Suppressor macrophage (primary cell): ENCODE measurements around the gene SLC66A2.
"Not testable (repeated sequence)": the region's sequence is repeated elsewhere in the genome, so short reads cannot be mapped to it uniquely, and the experiment has no call there.

ENCODE experiments used
- DNase-seq, 4 experiments: peaks; one replicate each; pipeline ENCODE4 v3.0.0-alpha.2; 2020 to 2022

The SLC66A2 gene

DNA sequence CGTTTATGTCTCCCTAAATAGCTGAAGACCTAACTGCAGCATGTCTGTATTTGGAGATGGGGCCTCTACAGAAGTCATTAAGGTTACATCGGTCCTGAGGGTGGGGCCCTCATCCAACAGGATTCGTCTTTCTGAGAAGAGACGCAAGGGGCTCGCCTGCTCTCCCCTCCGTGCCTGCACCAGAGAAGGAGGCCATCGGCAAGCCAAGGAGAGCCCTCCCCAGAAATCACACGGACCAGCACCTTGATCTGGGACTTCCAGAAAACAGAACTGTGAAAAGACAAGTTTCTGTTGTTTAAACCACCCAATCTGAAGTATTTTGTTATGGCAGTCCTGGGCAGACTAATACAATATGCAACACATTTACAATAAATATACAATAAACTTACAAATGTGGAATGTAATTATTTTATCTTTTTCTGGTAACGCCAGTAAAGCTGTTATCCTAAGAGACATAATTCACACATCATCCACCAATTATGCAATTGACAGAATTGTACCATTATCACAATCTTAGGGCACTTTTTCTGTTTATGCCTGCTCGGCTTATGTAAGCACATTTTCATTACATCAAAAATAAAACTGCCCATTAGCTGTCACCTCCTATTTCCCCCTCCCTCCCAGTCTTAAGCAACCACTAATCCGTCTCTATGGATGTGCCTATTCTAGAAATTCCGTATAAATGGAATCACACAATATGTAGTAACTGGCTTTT, 19.1 kb upstream of the SLC66A2 start:
- no peak for DNase-seq

GRCh38 chr18:79965119-79965902, 13.9 kb upstream of the SLC66A2 start:
- peak; percentile 50 to 77 (median 70) for DNase-seq

GRCh38 chr18:79964330-79965118, 13.1 kb upstream of the SLC66A2 start, which contains the start of gene HSBP1L1:
HSBP1L1 (plus strand) TSS chr18:79964643; CDS start chr18:79964736, 93 bp downstream.
- peak; percentile 60 to 87 (median 72) for DNase-seq

- DNase-seq = no peak
Measured at GRCh38 chr18:79963658-79964329, 12.3 kb upstream of the SLC66A2 start.

DNA sequence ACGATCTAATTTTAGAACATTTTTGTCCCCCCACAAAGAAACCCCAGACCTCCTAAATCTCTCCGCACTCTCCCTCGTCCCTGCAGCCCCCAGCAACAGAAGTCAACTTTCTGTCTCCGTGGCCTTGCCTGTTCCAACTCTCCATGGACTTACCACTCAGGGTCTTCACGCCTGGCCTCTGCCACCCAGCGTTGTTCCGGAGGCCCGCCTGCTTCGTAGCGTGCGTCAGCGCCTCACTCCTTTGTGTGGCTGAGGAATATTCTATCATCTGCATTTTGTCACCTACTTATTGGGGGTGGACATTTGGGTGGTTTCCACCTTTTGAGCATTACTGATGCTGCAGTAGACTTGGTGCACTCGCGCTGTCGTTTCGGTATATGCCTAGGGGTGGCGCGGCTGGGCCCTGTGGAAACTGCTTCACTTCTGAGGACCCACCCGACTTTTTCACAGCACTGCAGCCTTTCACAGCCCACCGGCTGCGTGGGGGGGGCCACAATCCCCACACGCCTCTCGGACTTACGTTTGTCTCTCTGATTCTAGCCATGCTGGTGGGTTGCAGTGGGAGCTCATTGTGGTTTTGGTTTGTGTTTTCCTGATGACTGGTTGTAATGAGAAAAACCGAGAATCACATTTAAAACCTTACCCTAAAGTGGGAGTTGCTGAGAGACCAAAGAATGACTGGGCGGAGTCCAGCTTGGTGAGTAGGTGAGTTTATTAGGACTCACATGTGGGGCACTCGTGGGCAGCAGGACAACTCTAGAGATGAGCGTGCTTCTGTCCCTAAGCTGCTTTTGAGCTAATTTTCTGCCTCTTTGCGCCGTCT, 11.6 kb upstream of the SLC66A2 start:
- no peak for DNase-seq

DNA sequence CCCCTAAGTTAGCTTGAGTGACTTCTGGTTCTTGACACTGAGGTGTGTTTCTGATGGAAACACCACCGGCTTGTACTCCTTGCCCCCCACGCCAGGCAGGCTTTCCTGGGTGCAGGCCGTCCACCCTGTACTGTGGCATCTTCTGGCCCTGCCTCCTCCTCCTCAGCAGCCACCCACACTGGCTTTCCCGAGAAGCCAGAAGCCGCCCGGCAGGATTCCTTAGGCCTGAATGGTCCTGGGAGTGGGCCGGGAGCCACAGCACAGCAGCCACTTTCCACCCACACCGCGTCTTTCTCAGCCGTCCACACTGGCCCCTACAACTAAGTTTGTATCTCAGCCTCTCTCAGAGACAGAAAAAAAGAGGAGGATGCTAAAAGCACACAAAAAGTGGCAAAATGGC, 10.9 kb upstream of the SLC66A2 start:
- DNase-seq = no peak

GRCh38 chr18:79961527-79962291, 10.3 kb upstream of the SLC66A2 start:
- DNase-seq = peak; percentile 25 to 60 (median 53)

- no peak for DNase-seq
Measured at GRCh38 chr18:79960921-79961526, 9.6 kb upstream of the SLC66A2 start.

DNA sequence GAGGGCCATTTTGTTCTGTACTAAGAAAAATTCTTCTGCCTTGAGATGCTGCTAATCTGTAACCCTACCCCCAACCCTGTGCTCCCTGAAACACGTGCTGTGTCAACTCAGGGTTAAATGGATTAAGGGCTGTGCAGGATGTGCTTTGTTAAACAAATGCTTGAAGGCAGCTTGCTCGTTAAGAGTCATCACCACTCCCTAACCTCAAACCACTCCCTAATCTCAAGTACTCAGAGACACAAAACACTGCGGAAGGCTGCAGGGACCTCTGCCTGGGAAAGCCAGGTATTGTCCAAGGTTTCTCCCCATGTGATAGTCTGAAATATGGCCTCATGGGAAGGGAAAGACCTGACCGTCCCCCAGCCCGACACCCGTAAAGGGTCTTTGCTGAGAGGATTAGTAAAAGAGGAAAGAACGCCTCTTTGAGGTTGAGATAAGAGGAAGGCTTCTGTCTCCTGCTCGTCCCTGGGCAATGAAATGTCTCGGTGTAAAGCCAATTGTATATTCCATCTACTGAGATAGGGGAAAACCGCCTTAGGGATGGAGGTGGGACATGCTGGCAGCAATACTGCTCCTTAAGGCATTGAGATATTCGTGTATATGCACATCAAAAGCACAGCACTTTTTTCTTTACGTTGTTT, 8.8 kb upstream of the SLC66A2 start:
- DNase-seq = not testable (repeated sequence)

GRCh38 chr18:79958981-79959380, 7.5 kb upstream of the SLC66A2 start:
- no peak for DNase-seq

DNA sequence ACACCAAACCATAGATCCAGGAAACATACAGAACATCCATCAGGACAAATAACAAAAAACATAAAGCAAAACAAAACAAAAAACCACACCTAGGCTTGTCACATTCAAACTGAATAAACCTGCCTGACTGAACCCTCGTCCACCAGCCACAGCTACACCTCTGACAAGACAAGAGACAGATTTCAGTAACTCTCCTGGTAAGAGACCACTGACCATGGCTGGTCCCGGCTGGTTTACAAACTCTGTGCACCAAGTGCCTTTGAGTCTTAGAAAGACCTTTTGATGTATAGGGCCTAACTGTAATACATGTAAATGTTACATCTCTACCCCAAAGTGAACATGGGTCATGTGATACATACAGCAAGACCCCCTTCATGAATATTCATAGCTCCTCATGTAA, 4.8 kb upstream of the SLC66A2 start:
- DNase-seq = no peak

- DNase-seq = peak; percentile 59 to 81 (median 80)
Measured at GRCh38 chr18:79955302-79956075, 4.0 kb upstream of the SLC66A2 start.

- peak in 3 of 4 experiments; percentile 42 to 53 (median 52) for DNase-seq
Measured at GRCh38 chr18:79954791-79955190, 3.3 kb upstream of the SLC66A2 start.

DNA sequence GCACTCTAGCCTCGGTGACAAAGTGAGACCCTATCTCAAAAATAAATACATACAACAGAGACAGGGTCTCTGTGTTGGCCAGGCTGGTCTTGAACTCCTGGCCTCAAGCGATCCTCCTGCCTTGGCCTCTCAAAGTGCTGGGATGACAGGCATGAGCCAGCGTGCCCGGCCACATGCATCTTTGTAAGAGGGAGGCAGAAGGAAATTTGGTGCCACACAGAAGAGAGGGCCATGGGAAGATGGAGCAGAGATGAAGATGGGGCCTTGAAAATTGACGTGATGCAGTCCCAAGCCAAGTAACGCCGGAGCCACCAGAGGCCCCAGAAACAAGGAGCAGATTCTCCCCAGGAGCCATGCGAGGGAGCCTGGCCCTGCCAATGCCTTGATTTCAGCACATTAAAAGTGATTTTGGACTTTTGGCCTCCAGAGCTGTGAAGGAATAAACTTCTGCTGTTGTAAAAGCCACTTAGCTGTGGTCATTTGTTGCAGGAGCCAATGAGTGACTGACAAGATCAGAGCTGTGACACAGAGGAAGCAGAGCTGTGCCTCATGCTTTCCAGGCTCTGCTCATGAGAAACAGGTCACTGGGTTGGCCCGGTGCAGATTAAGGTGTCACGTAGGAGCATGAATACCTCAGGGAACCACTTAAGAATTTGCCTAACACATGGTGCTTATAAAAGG, 2.7 kb upstream of the SLC66A2 start:
- peak; percentile 23 to 59 (median 51) for DNase-seq

- DNase-seq = no peak
Measured at GRCh38 chr18:79952996-79953559, 1.6 kb upstream of the SLC66A2 start.

DNA sequence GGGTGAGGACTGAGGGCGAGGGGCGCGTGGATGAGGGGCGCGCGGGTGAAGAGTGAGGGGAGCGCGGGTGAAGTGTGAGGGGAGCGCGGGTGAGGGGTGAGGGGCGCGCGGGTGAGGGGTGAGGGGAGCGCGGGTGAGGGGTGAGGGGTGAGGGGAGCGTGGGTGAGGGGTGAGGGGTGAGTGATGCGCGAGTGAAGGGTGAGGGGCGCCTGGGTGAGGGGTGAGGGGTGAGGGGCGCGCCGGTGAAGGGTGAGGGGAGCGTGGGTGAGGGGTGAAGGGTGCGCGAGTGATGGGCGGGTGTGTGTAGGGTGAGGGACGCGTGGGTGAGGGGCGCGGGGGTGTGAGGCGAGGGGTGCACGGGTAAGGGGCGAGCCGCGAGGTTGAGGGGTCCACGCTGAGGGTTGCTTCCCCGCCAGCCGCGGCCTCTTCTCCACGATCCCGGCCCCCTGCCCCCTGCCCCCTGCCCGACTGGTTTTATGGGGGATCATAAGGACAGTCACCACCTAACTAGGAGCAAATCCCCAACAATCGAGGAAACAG, 1.1 kb upstream of the SLC66A2 start:
- DNase-seq = no peak

- DNase-seq = peak; percentile 54 to 84 (median 70)
Measured at GRCh38 chr18:79950515-79951341, 725 bp downstream of the SLC66A2 start.
